IMR-90 (cell line): Measurements from ENCODE around the gene ZNF423. TPM values are rescaled to one million over a fixed set of nuclear protein-coding genes. Genes with fewer than 3 reads are reported as not detected.

ENCODE experiments used
- ATAC-seq: fragments of 200-7000 bp; cut with Tn5 transposase; 2 replicates; pipeline ENCODE4 v1.9.1; 2020; ENCODE audit warnings: low read depth, mild to moderate bottlenecking, moderate library complexity
- BruUV-seq: library from RNA; stranded (reverse); fragments of 400-500 nt; replicated peaks from 2 replicates; lab custom pipeline; 2021; lab: Mats Ljungman, UMichigan
- CTCF ChIA-PET: fragments of 300-600 bp; formaldehyde crosslinking; extraction: SDS; loops from one replicate; lab custom pipeline; 2021; ENCODE audit warnings: antibody characterized with exemption; lab: Yijun Ruan, JAX
- POLR2A ChIA-PET: fragments of 300-600 bp; sonication (Branson Sonifier 250); formaldehyde crosslinking; loops from one replicate; lab custom pipeline; 2022; ENCODE audit warnings: antibody characterized with exemption; ENCODE audit not compliant: unreplicated experiment; lab: Charles Lee
- DNase-seq: peaks from one replicate; pipeline ENCODE4 v3.0.0; 2013
- H2AFZ ChIP-seq: replicated peaks from 2 replicates; pipeline ENCODE3; 2013; ENCODE audit warnings: low read length, mild to moderate bottlenecking; ENCODE audit not compliant: poor library complexity
- H2AK5ac ChIP-seq: 2 replicates; pipeline ENCODE4 v1.6.1; 2013; ENCODE audit warnings: low read depth, low read length, inconsistent platforms
- H2AK9ac ChIP-seq: replicated peaks from 2 replicates; pipeline ENCODE3; 2013; ENCODE audit warnings: mild to moderate bottlenecking, low read depth, low read length, moderate library complexity; ENCODE audit not compliant: poor library complexity
- H2BK120ac ChIP-seq: 2 replicates; pipeline ENCODE4 v1.6.1; 2013; ENCODE audit warnings: low read depth, low read length, inconsistent platforms
- H2BK15ac ChIP-seq: 3 replicates; pipeline ENCODE4 v1.6.1; 2013; ENCODE audit warnings: low read depth, low read length, inconsistent platforms
- H2BK20ac ChIP-seq: 2 replicates; pipeline ENCODE4 v1.6.1; 2013; ENCODE audit warnings: low read depth, mild to moderate bottlenecking, inconsistent platforms, low read length, moderate library complexity
- H2BK5ac ChIP-seq: 2 replicates; pipeline ENCODE4 v1.6.1; 2013; ENCODE audit warnings: mild to moderate bottlenecking, low read depth, low read length, inconsistent platforms; ENCODE audit not compliant: poor library complexity, severe bottlenecking
- H3K14ac ChIP-seq: replicated peaks from 2 replicates; pipeline ENCODE4 v1.6.1; 2013; ENCODE audit warnings: low read depth, low read length, inconsistent platforms
- H3K18ac ChIP-seq: 2 replicates; pipeline ENCODE4 v1.6.1; 2013; ENCODE audit warnings: low read depth, low read length, control low read depth
- H3K23ac ChIP-seq: 2 replicates; pipeline ENCODE4 v1.6.1; 2013; ENCODE audit warnings: low read depth, low read length, inconsistent platforms
- H3K27ac ChIP-seq: 2 replicates; pipeline ENCODE4 v1.5.1; 2013; ENCODE audit warnings: mild to moderate bottlenecking, control low read depth, low read length; ENCODE audit not compliant: insufficient read depth
- H3K27me3 ChIP-seq: 2 replicates; pipeline ENCODE4 v1.6.1; 2013; ENCODE audit warnings: low read length; ENCODE audit not compliant: control insufficient read depth, insufficient read depth
- H3K36me3 ChIP-seq: 2 replicates; pipeline ENCODE4 v1.6.1; 2013; ENCODE audit warnings: low read length, mixed read lengths; ENCODE audit not compliant: control insufficient read depth, insufficient read depth
- H3K4ac ChIP-seq: 2 replicates; pipeline ENCODE4 v1.6.1; 2013; ENCODE audit warnings: low read depth, low read length, inconsistent platforms
- H3K4me1 ChIP-seq: 2 replicates; pipeline ENCODE4 v1.6.1; 2013; ENCODE audit warnings: low read length, mixed read lengths; ENCODE audit not compliant: control insufficient read depth, insufficient read depth
- H3K4me2 ChIP-seq: 2 replicates; pipeline ENCODE4 v1.6.1; 2013; ENCODE audit warnings: low read depth, mild to moderate bottlenecking, control low read depth, low read length, moderate library complexity
- H3K4me3 ChIP-seq: 2 replicates; pipeline ENCODE4 v1.5.1; 2013; ENCODE audit warnings: low read depth, mild to moderate bottlenecking, control low read depth, low read length, moderate library complexity; ENCODE audit not compliant: insufficient read depth
- H3K56ac ChIP-seq: 2 replicates; pipeline ENCODE4 v1.6.1; 2013; ENCODE audit warnings: low read length, inconsistent platforms; ENCODE audit not compliant: insufficient read depth; ENCODE audit errors: extremely low read depth
- H3K79me1 ChIP-seq, 2 experiments: 2 replicates each; pipeline ENCODE4 v1.6.1; 2013; ENCODE audit warnings: low read length in 2 of 2, inconsistent platforms in 1 of 2, low read depth in 1 of 2
- H3K9ac ChIP-seq: 2 replicates; pipeline ENCODE4 v1.6.1; 2013; ENCODE audit warnings: low read depth, low read length, control low read depth
- H3K9me1 ChIP-seq: 2 replicates; pipeline ENCODE4 v1.6.1; 2013; ENCODE audit warnings: low read length, inconsistent platforms; ENCODE audit not compliant: insufficient read depth
- H3K9me3 ChIP-seq: 2 replicates; pipeline ENCODE4 v1.6.1; 2013; ENCODE audit warnings: low read length; ENCODE audit not compliant: control insufficient read depth, insufficient read depth
- H4K20me1 ChIP-seq: 2 replicates; pipeline ENCODE4 v1.6.1; 2013; ENCODE audit warnings: low read length, inconsistent platforms; ENCODE audit not compliant: insufficient read depth
- H4K5ac ChIP-seq: 2 replicates; pipeline ENCODE4 v1.6.1; 2013; ENCODE audit warnings: mild to moderate bottlenecking, low read depth, low read length, control low read depth
- H4K8ac ChIP-seq, 2 experiments: 2 replicates each; pipeline ENCODE4 v1.6.1; 2013; ENCODE audit warnings: low read depth in 2 of 2, low read length in 2 of 2, control low read depth in 1 of 2, inconsistent platforms in 1 of 2
- H4K91ac ChIP-seq: 2 replicates; pipeline ENCODE4 v1.6.1; 2013; ENCODE audit warnings: low read depth, low read length, inconsistent platforms; ENCODE audit not compliant: insufficient read depth
- CEBPB ChIP-seq: IDR thresholded peaks from 2 replicates; pipeline ENCODE4 v1.6.1; 2012; ENCODE audit warnings: low read depth, low read length, improper control_type of control experiment
- CHD1 ChIP-seq: IDR thresholded peaks from 2 replicates; pipeline ENCODE4 v1.6.1; 2012; ENCODE audit warnings: low read depth, low read length, improper control_type of control experiment
- ELK1 ChIP-seq: fragments of 150-350 bp; IDR thresholded peaks from 2 replicates; pipeline ENCODE4 v1.6.1; 2016; ENCODE audit warnings: low read depth, mild to moderate bottlenecking, low read length, moderate library complexity, borderline replicate concordance
- FOS ChIP-seq: fragments of 150-350 bp; IDR thresholded peaks from 2 replicates; pipeline ENCODE4 v1.6.1; 2016; ENCODE audit warnings: low read depth, low read length
- MAFK ChIP-seq: IDR thresholded peaks from 2 replicates; pipeline ENCODE4 v1.6.1; 2012; ENCODE audit warnings: low read depth, low read length, improper control_type of control experiment
- MAZ ChIP-seq: IDR thresholded peaks from 2 replicates; pipeline ENCODE4 v1.6.1; 2012; ENCODE audit warnings: low read depth, mild to moderate bottlenecking, low read length, improper control_type of control experiment, moderate library complexity, borderline replicate concordance
- MXI1 ChIP-seq: IDR thresholded peaks from 2 replicates; pipeline ENCODE4 v1.6.1; 2012; ENCODE audit warnings: low read depth, mild to moderate bottlenecking, low read length, moderate library complexity, borderline replicate concordance
- NFE2L2 ChIP-seq: fragments of 150-350 bp; IDR thresholded peaks from 2 replicates; pipeline ENCODE4 v1.6.1; 2016; ENCODE audit warnings: low read depth, mild to moderate bottlenecking, low read length
- POLR2A ChIP-seq: IDR thresholded peaks from 2 replicates; pipeline ENCODE4 v1.6.1; 2012; ENCODE audit warnings: mild to moderate bottlenecking, low read depth, low read length
- RAD21 ChIP-seq: IDR thresholded peaks from 2 replicates; pipeline ENCODE4 v1.6.1; 2012; ENCODE audit warnings: low read length, improper control_type of control experiment
- RFX5 ChIP-seq: IDR thresholded peaks from 2 replicates; pipeline ENCODE4 v1.8.0; 2012; ENCODE audit warnings: low read depth, mild to moderate bottlenecking, low read length, moderate library complexity
- SMC3 ChIP-seq: fragments of 150-350 bp; IDR thresholded peaks from 2 replicates; pipeline ENCODE4 v1.6.1; 2016; ENCODE audit warnings: low read depth, mild to moderate bottlenecking, antibody characterized with exemption, low read length, moderate library complexity
- USF2 ChIP-seq: fragments of 150-350 bp; IDR thresholded peaks from 2 replicates; pipeline ENCODE4 v1.6.1; 2017; ENCODE audit warnings: mild to moderate bottlenecking, antibody characterized with exemption, low read length, low read depth
- WGBS, 2 experiments: methylation state at CpG; one replicate each; pipeline versions ENCODE4 v1.1.5 to v1.1.7; 2013; ENCODE audit warnings: missing lambda C conversion rate in 2 of 2; ENCODE audit not compliant: insufficient read length in 1 of 2; ENCODE audit errors: extremely low coverage in 2 of 2; 5-methylcytosine and 5-hydroxymethylcytosine counted together
- dilution Hi-C: fragments of 300-500 bp; cut with HindIII; formaldehyde crosslinking; loops from one replicate; pipeline ENCODE4 v1.14.3; 2018; ENCODE audit warnings: low sequenced_read_pairs; ENCODE audit not compliant: unreplicated experiment
- in situ Hi-C: fragments of 300-500 bp; cut with MboI; formaldehyde crosslinking; loops from 3 replicates; pipeline ENCODE4 v1.14.3; 2019; ENCODE audit warnings: low sequenced_read_pairs, inconsistent platforms, mixed read lengths
- intact Hi-C: fragments of 100-400 bp; cut with micrococcal nuclease; formaldehyde crosslinking; loops from 2 replicates; pipeline ENCODE4 v1.10.0; 2022
- polyA plus RNA-seq, 3 experiments: library from polyadenylated mRNA; depleted of rRNA; stranded (reverse); fragments of >200 nt; gene quantifications; 2 replicates each; pipeline ENCODE4 v1.2.3, GENCODE V29; 2012; ENCODE audit warnings: low replicate concordance in 1 of 3
- total RNA-seq: library from RNA; depleted of rRNA; stranded (reverse); fragments of >200 nt; gene quantifications from 2 replicates; pipeline ENCODE4 v1.2.3, GENCODE V29; 2012
- TF ChIP-seq, protein P1 (sequence below): conservative IDR thresholded peaks from 2 replicates; pipeline ENCODE4 v1.5.1; 2012; ENCODE audit warnings: mild to moderate bottlenecking, low read depth, low read length, improper control_type of control experiment

The ZNF423 gene
- total and polyA plus RNA-seq, 2 of the 4 experiments (the other 2 are of a cell fraction), result under 0.01 to 0.10 TPM

DNA sequence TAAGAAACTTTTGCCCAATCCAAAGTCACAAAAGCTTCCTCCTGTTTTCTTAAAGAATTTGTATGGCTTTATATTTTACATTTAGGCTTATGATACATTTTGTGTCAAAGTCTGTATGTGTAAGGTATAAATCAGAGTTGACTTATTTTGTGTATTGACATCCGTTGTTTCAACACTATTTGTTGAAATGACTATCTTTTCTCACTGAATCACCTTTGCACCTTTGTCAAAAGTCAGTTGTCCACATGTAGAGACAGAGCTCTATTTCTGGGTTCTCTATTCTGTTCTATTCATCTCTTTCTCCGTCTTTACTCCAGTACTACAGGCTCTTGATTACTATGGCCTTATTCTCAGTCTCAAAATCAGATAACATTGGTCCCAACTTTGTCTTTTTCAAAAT lies 409.1 kb downstream of the ZNF423 start:
- Histone ChIP-seq H3K36me3 (no peaks in the 10 kb centered on the region), H3K27ac (no peak overlapping the region), H3K18ac (no peak overlapping the region), H3K4me2 (no peak overlapping the region), H3K23ac (no peak overlapping the region), H2BK120ac (no peak overlapping the region), H2BK15ac (no peak overlapping the region), H3K9me3 (no peaks in the 10 kb centered on the region), H2AK5ac (no peak overlapping the region), H3K14ac (no peak overlapping the region), H2BK20ac (no peak overlapping the region), H2AFZ (no peak overlapping the region), H4K91ac (no peak overlapping the region), H3K9me1 (no peaks in the 10 kb centered on the region), H4K5ac (no peak overlapping the region), H3K27me3 (no peaks in the 10 kb centered on the region), H3K4me1 (no peaks in the 10 kb centered on the region), H3K9ac (no peak overlapping the region), H4K8ac (no peak overlapping the region), H3K4me3 (no peak overlapping the region), H2BK5ac (no peak overlapping the region), H3K79me1 (no peaks in the 10 kb centered on the region), H3K4ac (no peak overlapping the region), H2AK9ac (no peak overlapping the region), H4K20me1 (no peaks in the 10 kb centered on the region), H3K56ac (no peak overlapping the region)
- POLR2A ChIA-PET, result no interaction called here
- intact Hi-C loops, result no loop called here
- WGBS, 2 experiments, result no CpG with 5 or more reads among the region's 2 CpGs
- DNase-seq (no peak), ATAC-seq (no peak)
- in situ Hi-C loops, result no loop called here
- dilution Hi-C loops, result no loop called here
- no TSS peak for BruUV-seq
- TF ChIP-seq, protein P1, sequence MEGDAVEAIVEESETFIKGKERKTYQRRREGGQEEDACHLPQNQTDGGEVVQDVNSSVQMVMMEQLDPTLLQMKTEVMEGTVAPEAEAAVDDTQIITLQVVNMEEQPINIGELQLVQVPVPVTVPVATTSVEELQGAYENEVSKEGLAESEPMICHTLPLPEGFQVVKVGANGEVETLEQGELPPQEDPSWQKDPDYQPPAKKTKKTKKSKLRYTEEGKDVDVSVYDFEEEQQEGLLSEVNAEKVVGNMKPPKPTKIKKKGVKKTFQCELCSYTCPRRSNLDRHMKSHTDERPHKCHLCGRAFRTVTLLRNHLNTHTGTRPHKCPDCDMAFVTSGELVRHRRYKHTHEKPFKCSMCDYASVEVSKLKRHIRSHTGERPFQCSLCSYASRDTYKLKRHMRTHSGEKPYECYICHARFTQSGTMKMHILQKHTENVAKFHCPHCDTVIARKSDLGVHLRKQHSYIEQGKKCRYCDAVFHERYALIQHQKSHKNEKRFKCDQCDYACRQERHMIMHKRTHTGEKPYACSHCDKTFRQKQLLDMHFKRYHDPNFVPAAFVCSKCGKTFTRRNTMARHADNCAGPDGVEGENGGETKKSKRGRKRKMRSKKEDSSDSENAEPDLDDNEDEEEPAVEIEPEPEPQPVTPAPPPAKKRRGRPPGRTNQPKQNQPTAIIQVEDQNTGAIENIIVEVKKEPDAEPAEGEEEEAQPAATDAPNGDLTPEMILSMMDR, result no peak
- TF ChIP-seq CHD1, result no peak
- no peak for TF ChIP-seq MAFK
- TF ChIP-seq RFX5, result no peak
- no peak for TF ChIP-seq MAZ
- no peak for TF ChIP-seq ELK1
- no peak for TF ChIP-seq CEBPB
- no peak for TF ChIP-seq USF2
- no peak for TF ChIP-seq FOS
- no peak for TF ChIP-seq RAD21
- no peak for TF ChIP-seq NFE2L2
- no peak for TF ChIP-seq POLR2A
- no peak for TF ChIP-seq SMC3
- TF ChIP-seq MXI1, result no peak
- CTCF ChIA-PET, result no interaction called here
